PC-9 (cell line): Measurements from ENCODE around the gene KRCC1. TPM values are rescaled to one million over a fixed set of nuclear protein-coding genes. Genes with fewer than 3 reads are reported as not detected.

Source experiments
- BruUV-seq: library from RNA; stranded (reverse); fragments of 400-500 nt; replicated peaks from 2 replicates; lab custom pipeline; 2021; lab: Mats Ljungman, UMichigan
- CTCF ChIA-PET: fragments of 300-600 bp; sonication (Branson Sonifier 250); formaldehyde crosslinking; loops from one replicate; lab custom pipeline; 2022; ENCODE audit warnings: antibody characterized with exemption; lab: Charles Lee
- POLR2A ChIA-PET: fragments of 300-600 bp; sonication (Branson Sonifier 250); formaldehyde crosslinking; loops from one replicate; lab custom pipeline; 2022; ENCODE audit warnings: antibody characterized with exemption; ENCODE audit not compliant: unreplicated experiment; lab: Charles Lee
- DNase-seq, 2 experiments: peaks; one replicate each; pipeline versions ENCODE4 v3.0.0 to v3.0.0-alpha.2; 2015 to 2022; ENCODE audit warnings: mixed read lengths in 1 of 2
- H2AFZ ChIP-seq: fragments of 200-600 bp; sonication (generic); 2 replicates; pipeline ENCODE4 v1.8.1; 2017; ENCODE audit warnings: antibody characterized with exemption
- H3F3A ChIP-seq: fragments of 200-600 bp; sonication (generic); 2 replicates; pipeline ENCODE4 v1.8.1; 2017; ENCODE audit warnings: antibody characterized with exemption, mild to moderate bottlenecking, low read depth; ENCODE audit not compliant: insufficient read depth
- H3K27ac ChIP-seq: fragments of 200-600 bp; sonication (generic); 2 replicates; pipeline ENCODE4 v1.6.1; 2016; ENCODE audit warnings: mixed run types
- H3K27me3 ChIP-seq: fragments of 200-600 bp; sonication (generic); 2 replicates; pipeline ENCODE4 v1.6.1; 2016; ENCODE audit warnings: low read depth, mixed run types; ENCODE audit not compliant: insufficient read depth
- H3K36me3 ChIP-seq: fragments of 200-600 bp; sonication (generic); 2 replicates; pipeline ENCODE4 v1.6.1; 2016; ENCODE audit warnings: low read depth, mixed run types
- H3K4me1 ChIP-seq: fragments of 200-600 bp; sonication (generic); replicated peaks from 2 replicates; pipeline ENCODE4 v1.6.1; 2016; ENCODE audit warnings: mixed run types; ENCODE audit not compliant: insufficient read depth
- H3K4me2 ChIP-seq: fragments of 200-600 bp; sonication (generic); 2 replicates; pipeline ENCODE4 v1.6.1; 2017; ENCODE audit warnings: mixed run types
- H3K4me3 ChIP-seq: fragments of 200-600 bp; sonication (generic); 2 replicates; pipeline ENCODE4 v1.6.1; 2016; ENCODE audit warnings: mixed run types
- H3K79me2 ChIP-seq: fragments of 200-600 bp; sonication (generic); 2 replicates; pipeline ENCODE4 v1.6.1; 2017; ENCODE audit warnings: low read depth, mixed run types
- H3K9me2 ChIP-seq: fragments of 200-600 bp; sonication (generic); 2 replicates; pipeline ENCODE4 v1.8.1; 2017; ENCODE audit warnings: mild to moderate bottlenecking; ENCODE audit not compliant: insufficient read depth
- H3K9me3 ChIP-seq: fragments of 200-600 bp; sonication (generic); 2 replicates; pipeline ENCODE4 v1.8.1; 2016; ENCODE audit warnings: low read depth; ENCODE audit not compliant: insufficient read depth
- H4K20me1 ChIP-seq: fragments of 200-600 bp; sonication (generic); 2 replicates; pipeline ENCODE4 v1.8.1; 2017; ENCODE audit not compliant: insufficient read depth
- EZH2 ChIP-seq: fragments of 200-600 bp; sonication (generic); IDR thresholded peaks from 2 replicates; pipeline ENCODE4 v1.8.0; 2017; ENCODE audit warnings: antibody characterized with exemption, low read depth
- intact Hi-C: fragments of 100-400 bp; cut with micrococcal nuclease; formaldehyde crosslinking; loops from one replicate; pipeline ENCODE4 v1.10.0; 2022; ENCODE audit not compliant: unreplicated experiment
- total RNA-seq: library from RNA; stranded (reverse); gene quantifications from 2 replicates; pipeline ENCODE4 v1.2.3, GENCODE V29; 2021
- TF ChIP-seq, protein P1 (sequence below): fragments of 200-600 bp; sonication (generic); conservative IDR thresholded peaks from 2 replicates; pipeline ENCODE4 v1.6.1; 2017; ENCODE audit warnings: mixed run types, antibody characterized with exemption, mild to moderate bottlenecking, moderate library complexity

Gene KRCC1
- total RNA-seq, 1 experiment from 2014 or later = 17.4 TPM

DNA sequence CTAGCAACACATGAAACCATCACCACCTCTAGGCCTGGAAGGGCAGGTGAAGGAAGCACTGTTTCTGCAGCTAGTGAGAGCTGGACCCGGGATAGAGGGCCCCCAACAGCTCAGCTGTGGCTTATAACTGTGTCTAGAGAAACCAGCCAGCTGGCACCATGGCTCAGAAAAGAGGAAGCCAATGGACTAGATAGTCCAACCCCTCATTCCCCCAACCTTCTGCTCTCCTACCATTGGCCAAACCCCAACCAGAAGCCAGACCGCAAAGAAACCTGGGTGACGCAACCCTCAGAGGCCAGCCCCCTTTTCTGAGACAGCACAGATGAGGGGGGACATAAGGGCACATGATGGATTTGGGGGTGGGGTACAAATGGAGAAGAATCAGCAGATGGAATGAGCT lies 36.4 kb upstream of the KRCC1 start:
- Histone ChIP-seq H3K27me3 (peaks cover 14% of the 10 kb centered on the region; the same call in 1 of the 2 replicates), H3K36me3 (no peaks in the 10 kb centered on the region), H3K4me1 (no peaks in the 10 kb centered on the region), H3K9me3 (no peaks in the 10 kb centered on the region), H3K9me2 (peaks cover 4% of the 10 kb centered on the region; the same call in 1 of the 2 replicates), H3K27ac (no peak overlapping the region), H3K4me2 (no peak overlapping the region), H3F3A (no peaks in the 10 kb centered on the region), H2AFZ (no peak overlapping the region), H4K20me1 (no peaks in the 10 kb centered on the region), H3K79me2 (no peaks in the 10 kb centered on the region), H3K4me3 (no peak overlapping the region)
- ChIA-PET POLR2A (no interaction called here), CTCF (no interaction called here)
- no peak for TF ChIP-seq EZH2
- TF ChIP-seq, protein P1, sequence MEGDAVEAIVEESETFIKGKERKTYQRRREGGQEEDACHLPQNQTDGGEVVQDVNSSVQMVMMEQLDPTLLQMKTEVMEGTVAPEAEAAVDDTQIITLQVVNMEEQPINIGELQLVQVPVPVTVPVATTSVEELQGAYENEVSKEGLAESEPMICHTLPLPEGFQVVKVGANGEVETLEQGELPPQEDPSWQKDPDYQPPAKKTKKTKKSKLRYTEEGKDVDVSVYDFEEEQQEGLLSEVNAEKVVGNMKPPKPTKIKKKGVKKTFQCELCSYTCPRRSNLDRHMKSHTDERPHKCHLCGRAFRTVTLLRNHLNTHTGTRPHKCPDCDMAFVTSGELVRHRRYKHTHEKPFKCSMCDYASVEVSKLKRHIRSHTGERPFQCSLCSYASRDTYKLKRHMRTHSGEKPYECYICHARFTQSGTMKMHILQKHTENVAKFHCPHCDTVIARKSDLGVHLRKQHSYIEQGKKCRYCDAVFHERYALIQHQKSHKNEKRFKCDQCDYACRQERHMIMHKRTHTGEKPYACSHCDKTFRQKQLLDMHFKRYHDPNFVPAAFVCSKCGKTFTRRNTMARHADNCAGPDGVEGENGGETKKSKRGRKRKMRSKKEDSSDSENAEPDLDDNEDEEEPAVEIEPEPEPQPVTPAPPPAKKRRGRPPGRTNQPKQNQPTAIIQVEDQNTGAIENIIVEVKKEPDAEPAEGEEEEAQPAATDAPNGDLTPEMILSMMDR = no peak
- intact Hi-C loops = no loop called here
- no TSS peak for BruUV-seq
- DNase-seq = no peak

DNA sequence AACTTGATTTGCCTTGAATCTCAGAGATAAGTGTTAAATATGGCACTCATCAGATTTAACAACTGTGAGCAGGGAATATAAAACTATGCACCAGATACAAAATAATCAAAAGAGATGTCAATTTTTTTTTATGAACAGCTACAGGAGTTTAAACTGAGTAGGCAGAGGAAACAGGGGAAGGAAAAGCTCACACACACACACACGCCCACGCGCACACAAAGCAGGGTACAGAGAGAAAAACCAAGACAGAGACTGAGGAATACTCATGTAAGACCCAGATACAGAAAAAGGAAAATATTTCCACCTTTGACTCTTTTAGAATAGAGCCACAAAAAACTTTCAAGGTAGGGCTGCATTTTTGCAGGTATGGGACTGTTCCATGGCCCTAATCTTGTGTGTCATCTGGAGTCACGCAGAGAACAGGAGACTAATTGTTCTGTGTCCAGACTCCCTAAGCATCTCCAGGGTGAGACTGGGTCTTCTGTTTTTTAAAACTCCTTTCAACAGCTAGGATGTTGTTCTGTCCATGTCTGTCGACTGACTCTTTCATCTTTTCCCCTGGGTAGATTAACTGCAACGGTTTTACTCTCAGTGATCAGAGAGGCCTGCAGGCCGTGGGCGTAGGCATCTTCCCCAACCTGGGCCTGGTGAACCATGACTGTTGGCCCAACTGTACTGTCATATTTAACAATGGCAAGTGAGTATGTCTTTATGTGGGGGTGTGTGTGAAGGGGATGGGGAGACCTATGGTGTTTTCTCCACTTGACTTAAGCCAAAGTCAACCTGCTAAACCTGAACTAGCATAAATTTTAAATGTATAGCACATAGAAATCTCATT lies 35.1 kb upstream of the KRCC1 start:
- Histone ChIP-seq H3K27me3 (peaks cover 5% of the 10 kb centered on the region; the same call in 1 of the 2 replicates), H3K79me2 (no peaks in the 10 kb centered on the region), H3K9me2 (peaks cover 4% of the 10 kb centered on the region; the same call in 1 of the 2 replicates), H2AFZ (no peak overlapping the region), H3K27ac (no peak overlapping the region), H3F3A (no peaks in the 10 kb centered on the region), H3K36me3 (no peaks in the 10 kb centered on the region), H4K20me1 (no peaks in the 10 kb centered on the region), H3K4me3 (no peak overlapping the region), H3K4me2 (no peak overlapping the region), H3K9me3 (no peaks in the 10 kb centered on the region), H3K4me1 (no peaks in the 10 kb centered on the region)
- CTCF ChIA-PET = no interaction called here
- no peak for DNase-seq
- BruUV-seq = no TSS peak
- TF ChIP-seq, protein P1 = no peak
- TF ChIP-seq EZH2 = no peak
- intact Hi-C loops = no loop called here
- POLR2A ChIA-PET = no interaction called here

DNA sequence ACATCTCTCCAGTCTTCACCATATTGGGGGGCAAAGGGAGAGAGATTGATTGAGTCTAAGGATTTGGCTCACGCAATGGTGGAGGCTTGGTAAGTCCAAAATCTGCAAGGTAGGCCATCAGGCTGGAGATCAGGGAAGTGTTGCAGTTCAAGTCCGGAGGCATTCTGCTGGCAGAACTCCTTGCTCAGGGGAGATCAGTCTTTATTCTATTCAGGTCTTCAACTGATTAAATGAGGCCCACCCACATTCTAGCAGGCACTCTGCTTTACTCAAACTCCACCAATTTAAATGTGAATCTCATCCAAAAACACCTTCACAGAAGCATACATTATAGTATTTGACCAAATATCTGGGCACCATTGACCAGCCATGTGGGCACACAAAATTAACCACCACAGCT lies 33.4 kb upstream of the KRCC1 start:
- Histone ChIP-seq H3K4me1 (no peaks in the 10 kb centered on the region), H3K79me2 (no peaks in the 10 kb centered on the region), H3K4me3 (no peak overlapping the region), H3K9me3 (no peaks in the 10 kb centered on the region), H3K27me3 (no peaks in the 10 kb centered on the region), H3K27ac (no peak overlapping the region), H3K9me2 (peaks cover 4% of the 10 kb centered on the region; the same call in 1 of the 2 replicates), H4K20me1 (no peaks in the 10 kb centered on the region), H3K36me3 (no peaks in the 10 kb centered on the region), H2AFZ (no peak overlapping the region), H3F3A (no peaks in the 10 kb centered on the region), H3K4me2 (no peak overlapping the region)
- ChIA-PET POLR2A (no interaction called here), CTCF (no interaction called here)
- TF ChIP-seq, protein P1 = no peak
- TF ChIP-seq EZH2 = no peak
- DNase-seq = no peak
- BruUV-seq = no TSS peak
- intact Hi-C loops = no loop called here
